Activated CD4-positive, alpha-beta T cell treated with anti-CD3 and anti-CD28 coated beads for 1 hour (primary cell): ENCODE data around the gene IL18.
"Not testable (repeated sequence)": the region's sequence is repeated elsewhere in the genome, so short reads cannot be mapped to it uniquely, and the experiment has no call there.

Experiments
- DNase-seq: peaks from one replicate; pipeline ENCODE4 v3.0.0-alpha.2; 2020

Gene IL18

GRCh38 chr11:112167145-112167544 is 3.3 kb upstream of the IL18 start, which contains the start of gene TEX12:
Gene TEX12 (plus strand): TSS chr11:112167372. CDS start chr11:112169269, 1,897 bp downstream.
- no peak for DNase-seq

DNA sequence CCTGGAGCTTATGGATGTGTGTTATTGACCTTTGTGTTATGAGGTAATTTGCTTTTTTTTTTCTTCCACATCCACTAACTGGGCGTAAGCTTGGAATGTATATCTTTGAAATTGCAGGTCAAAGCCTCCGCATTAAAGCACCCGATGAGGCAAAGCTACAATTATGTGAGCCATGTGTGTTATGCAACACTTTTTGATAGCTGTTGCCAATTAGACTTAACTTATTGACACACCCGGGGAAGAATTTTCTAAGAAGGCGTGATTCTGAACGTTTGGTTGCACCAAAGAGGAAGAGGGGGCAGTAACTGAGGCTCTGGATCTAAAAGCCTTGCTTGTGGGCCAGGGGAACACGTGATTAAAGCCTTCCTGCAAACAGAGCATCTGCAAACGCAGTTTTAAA is 2.7 kb upstream of the IL18 start:
- DNase-seq, result no peak

GRCh38 chr11:112165049-112165448 is 1.2 kb upstream of the IL18 start:
- DNase-seq, result no peak

- DNase-seq, result no peak
Observed at GRCh38 chr11:112162761-112163546, 940 bp downstream of the IL18 start.

GRCh38 chr11:112162200-112162599 is 1.7 kb downstream of the IL18 start:
- not testable (repeated sequence) for DNase-seq

- DNase-seq, result no peak
Observed at GRCh38 chr11:112161012-112161411, 2.9 kb downstream of the IL18 start.

GRCh38 chr11:112160091-112160848 is 3.6 kb downstream of the IL18 start:
- no peak for DNase-seq

- DNase-seq, result no peak
Observed at GRCh38 chr11:112159098-112160065, 4.5 kb downstream of the IL18 start.

GRCh38 chr11:112156956-112157766 is 6.7 kb downstream of the IL18 start:
- no peak for DNase-seq

GRCh38 chr11:112156153-112156955 is 7.5 kb downstream of the IL18 start:
- no peak for DNase-seq

GRCh38 chr11:112150517-112150916 is 13.4 kb downstream of the IL18 start:
- no peak for DNase-seq

- no peak for DNase-seq
Observed at GRCh38 chr11:112143597-112143996, 20.3 kb downstream of the IL18 start.

- no peak for DNase-seq
Observed at GRCh38 chr11:112134473-112134872, 29.4 kb downstream of the IL18 start.

GRCh38 chr11:112132737-112133136 is 31.2 kb downstream of the IL18 start:
- DNase-seq, result no peak

- no peak for DNase-seq
Observed at GRCh38 chr11:112129656-112130055, 34.2 kb downstream of the IL18 start.

- no peak for DNase-seq
Observed at GRCh38 chr11:112128483-112129121, 35.3 kb downstream of the IL18 start.

DNA sequence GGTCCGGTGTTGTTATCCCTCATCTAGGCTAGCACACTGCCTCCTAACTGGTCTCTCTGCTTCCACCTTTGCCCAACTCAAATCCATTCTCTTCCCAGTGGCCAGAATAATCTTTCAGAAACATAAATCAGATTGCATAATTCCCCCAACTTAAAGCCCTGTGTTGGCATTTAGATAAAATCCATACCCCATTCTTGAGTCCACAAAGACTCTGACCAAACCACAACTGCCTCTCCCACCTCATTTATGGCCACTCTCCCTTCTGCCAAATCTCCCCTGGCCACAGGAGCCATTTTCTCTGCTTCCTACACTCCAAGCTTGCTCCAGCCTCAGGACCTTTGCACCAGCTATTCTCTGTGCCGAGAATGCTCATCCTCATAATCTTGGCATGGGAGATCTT is 36.8 kb downstream of the IL18 start:
- no peak for DNase-seq

- no peak for DNase-seq
Observed at GRCh38 chr11:112123129-112123528, 40.8 kb downstream of the IL18 start.

DNA sequence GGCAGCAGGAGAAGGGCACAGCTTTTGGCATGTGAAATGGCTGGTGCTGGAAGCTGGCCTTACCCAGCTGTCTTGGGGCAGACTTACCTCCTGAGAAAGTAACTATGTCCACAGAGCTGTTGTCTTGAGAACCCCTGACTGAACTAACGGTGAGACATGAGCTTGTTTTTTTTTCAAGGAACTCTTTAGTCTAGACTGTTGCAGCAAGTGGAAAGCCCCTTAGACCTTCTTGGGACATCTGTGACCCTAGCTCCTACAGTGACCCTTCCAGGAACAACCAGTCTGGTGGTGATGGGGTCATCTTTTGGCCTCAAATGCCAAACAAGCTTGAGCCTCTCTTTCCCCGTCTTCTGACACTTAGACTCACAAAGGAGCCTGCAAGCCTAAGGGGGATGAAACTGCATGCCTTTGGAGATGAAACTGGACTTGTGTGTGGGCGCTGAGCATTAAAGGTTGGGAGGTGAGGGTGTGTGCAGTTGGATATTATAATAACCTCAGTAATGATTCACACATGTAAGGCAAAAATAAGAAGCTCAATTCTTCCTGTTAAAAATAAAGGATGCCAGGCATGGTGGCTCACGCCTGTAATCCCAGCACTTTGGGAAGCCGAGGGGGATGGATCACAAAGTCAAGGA is 41.8 kb downstream of the IL18 start:
- no peak for DNase-seq

DNA sequence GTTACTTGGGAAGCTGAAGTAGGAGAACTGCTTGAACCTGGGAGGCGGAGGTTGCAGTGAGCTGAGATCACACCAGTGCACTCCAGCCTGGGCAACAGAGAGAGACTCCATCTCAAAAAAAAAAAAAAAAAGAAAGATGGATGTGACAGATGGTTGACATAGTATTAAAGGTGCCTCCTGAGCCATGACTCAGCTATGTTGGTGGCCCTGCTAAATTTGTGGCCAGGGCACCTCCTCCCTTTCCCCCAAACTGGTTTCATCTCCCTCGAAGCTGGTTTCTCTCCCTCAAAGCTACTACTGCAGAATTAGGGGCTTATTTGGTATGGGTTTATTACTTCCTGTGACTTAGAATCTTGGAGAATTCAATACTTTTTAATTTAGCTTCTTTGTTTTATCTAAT is 45.7 kb downstream of the IL18 start:
- no peak for DNase-seq
